Umbilical cord (tissue), 2 donors: ENCODE results near the gene DNAH17. TPM values are rescaled to one million over a fixed set of nuclear protein-coding genes. Genes with fewer than 3 reads are reported as not detected.

ENCODE experiments used
- DNase-seq: peaks from one replicate; pipeline ENCODE4 v3.0.0-alpha.2; 2015; ENCODE audit warnings: low spot score
- total RNA-seq: library from RNA; depleted of rRNA; stranded (reverse); fragments of >200 nt; gene quantifications from one replicate; pipeline ENCODE4 v1.2.3, GENCODE V29; 2014; ENCODE audit warnings: low replicate concordance; ENCODE audit not compliant: insufficient read depth

DNAH17 gene
- total RNA-seq, 1 donor from 2014 or later: not detected

- DNase-seq: no peak
Measured at GRCh38 chr17:78547035-78547434, 30.2 kb downstream of the DNAH17 start.

- no peak for DNase-seq
Measured at GRCh38 chr17:78546476-78546875, 30.7 kb downstream of the DNAH17 start.

- no peak for DNase-seq
Measured at GRCh38 chr17:78544881-78545755, 32.1 kb downstream of the DNAH17 start.

- DNase-seq: no peak
Measured at GRCh38 chr17:78541488-78542206, 35.5 kb downstream of the DNAH17 start.

GRCh38 chr17:78539781-78540180 is 37.4 kb downstream of the DNAH17 start:
- DNase-seq: no peak

- no peak for DNase-seq
Measured at GRCh38 chr17:78538033-78538776, 39.0 kb downstream of the DNAH17 start.

- DNase-seq: no peak
Measured at GRCh38 chr17:78537217-78537860, 39.9 kb downstream of the DNAH17 start.

- DNase-seq: no peak
Measured at GRCh38 chr17:78535273-78536197, 41.7 kb downstream of the DNAH17 start.

- DNase-seq: no peak
Measured at GRCh38 chr17:78534492-78535272, 42.5 kb downstream of the DNAH17 start.

GRCh38 chr17:78532922-78533640 is 44.1 kb downstream of the DNAH17 start:
- DNase-seq: no peak

GRCh38 chr17:78532311-78532710 is 44.9 kb downstream of the DNAH17 start:
- no peak for DNase-seq

GRCh38 chr17:78530675-78531074 is 46.5 kb downstream of the DNAH17 start:
- DNase-seq: no peak

- no peak for DNase-seq
Measured at GRCh38 chr17:78529871-78530670, 47.1 kb downstream of the DNAH17 start.

GRCh38 chr17:78529251-78529650 is 47.9 kb downstream of the DNAH17 start:
- DNase-seq: no peak

GRCh38 chr17:78528541-78528940 is 48.7 kb downstream of the DNAH17 start:
- DNase-seq: no peak

- no peak for DNase-seq
Measured at GRCh38 chr17:78527345-78527744, 49.9 kb downstream of the DNAH17 start.

GRCh38 chr17:78526231-78527025 is 50.8 kb downstream of the DNAH17 start:
- no peak for DNase-seq
